ENCODE measurements around the gene GNG7. TPM values are rescaled to one million over a fixed set of nuclear protein-coding genes. Genes with fewer than 3 reads are reported as not detected.

The GNG7 gene
- total and polyA plus RNA-seq, 10 of the 15 experiments (the other 5 are each of a cell fraction or from before 2014, with no cell fraction given), result 1.9 to 13.6 (median 6.5) TPM

GRCh38 chr19:2636897-2637683, 65.4 kb downstream of the GNG7 start (continued):
- peak; percentile 37; the same call in 1 of the 2 replicates for TF ChIP-seq MXI1 (IDR thresholded peaks at IDR 0.05; ENCODE audit: low read depth, low read length)
- no peak for TF ChIP-seq PAX8 (IDR thresholded peaks at IDR 0.05)
- no peak for TF ChIP-seq JUNB (IDR thresholded peaks at IDR 0.05)
- TF ChIP-seq SMC3 (IDR thresholded peaks at IDR 0.05; ENCODE audit: borderline replicate concordance, low read length), result peak; percentile 77
- TF ChIP-seq YY1 (IDR thresholded peaks at IDR 0.05; ENCODE audit: low read depth, low read length), result 0 out of 2 replicates have a peak, but pooled peaks have one; percentile 52
- TF ChIP-seq HDAC2 (IDR thresholded peaks at IDR 0.05), result no peak
- no peak; the same call in 1 of the 2 replicates for TF ChIP-seq RUNX3 (IDR thresholded peaks at IDR 0.05; ENCODE audit: low read length)
- peak; percentile 61; the same call in 1 of the 2 replicates for TF ChIP-seq NBN (IDR thresholded peaks at IDR 0.05)
- no peak for TF ChIP-seq TCF12 (IDR thresholded peaks at IDR 0.05; ENCODE audit: low read depth, low read length)
- no peak for TF ChIP-seq FOXM1 (IDR thresholded peaks at IDR 0.05; ENCODE audit: low read depth, low read length)
- TF ChIP-seq EGR1 (IDR thresholded peaks at IDR 0.05; ENCODE audit: borderline replicate concordance in 1 of 2, low read depth in 2 of 2, low read length in 2 of 2), result 0 out of 3 replicates have a peak, but pooled peaks of 1 of the 2 experiments have one; percentile 6
- TF ChIP-seq, protein P1, sequence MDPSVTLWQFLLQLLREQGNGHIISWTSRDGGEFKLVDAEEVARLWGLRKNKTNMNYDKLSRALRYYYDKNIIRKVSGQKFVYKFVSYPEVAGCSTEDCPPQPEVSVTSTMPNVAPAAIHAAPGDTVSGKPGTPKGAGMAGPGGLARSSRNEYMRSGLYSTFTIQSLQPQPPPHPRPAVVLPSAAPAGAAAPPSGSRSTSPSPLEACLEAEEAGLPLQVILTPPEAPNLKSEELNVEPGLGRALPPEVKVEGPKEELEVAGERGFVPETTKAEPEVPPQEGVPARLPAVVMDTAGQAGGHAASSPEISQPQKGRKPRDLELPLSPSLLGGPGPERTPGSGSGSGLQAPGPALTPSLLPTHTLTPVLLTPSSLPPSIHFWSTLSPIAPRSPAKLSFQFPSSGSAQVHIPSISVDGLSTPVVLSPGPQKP (IDR thresholded peaks at IDR 0.05; ENCODE audit: low read depth, low read length), result no peak
- no peak for TF ChIP-seq CEBPZ (IDR thresholded peaks at IDR 0.05; ENCODE audit: low read depth, low read length)
- 0 out of 4 replicates have a peak, but pooled peaks of 1 of the 2 experiments have one; percentile 29 for TF ChIP-seq SRF (IDR thresholded peaks at IDR 0.05; ENCODE audit: low read depth in 2 of 2, low read length in 2 of 2)
- 0 out of 2 replicates have a peak, but pooled peaks have one; percentile 10 for TF ChIP-seq MAX (IDR thresholded peaks at IDR 0.05; ENCODE audit: low read depth, low read length)

Data from GM12878 (cell line).